OCI-LY1 (cell line): ENCODE measurements around the gene FAM50B.

Source experiments
- H2AFZ ChIP-seq: fragments of 200-600 bp; sonication (generic), shearing (Covaris generic); 2 replicates; pipeline ENCODE4 v1.6.0; 2014; ENCODE audit warnings: antibody characterized with exemption, mild to moderate bottlenecking, low read length
- H3F3A ChIP-seq: fragments of 200-600 bp; sonication (generic), shearing (Covaris generic); 2 replicates; pipeline ENCODE4 v1.6.0; 2014; ENCODE audit warnings: mild to moderate bottlenecking, antibody characterized with exemption, low read length, moderate library complexity; ENCODE audit not compliant: insufficient read depth
- H3K27ac ChIP-seq: fragments of 200-600 bp; sonication (generic); 2 replicates; pipeline ENCODE4 v1.5.1; 2014; ENCODE audit warnings: low read length, mixed run types, mild to moderate bottlenecking, low read depth; ENCODE audit not compliant: poor library complexity, severe bottlenecking
- H3K27me3 ChIP-seq: fragments of 200-600 bp; sonication (generic); 2 replicates; pipeline ENCODE4 v1.6.0; 2014; ENCODE audit warnings: antibody characterized with exemption, mild to moderate bottlenecking, low read length, moderate library complexity; ENCODE audit not compliant: insufficient read depth
- H3K36me3 ChIP-seq: fragments of 200-600 bp; sonication (generic); 2 replicates; pipeline ENCODE4 v1.6.1; 2014; ENCODE audit warnings: mild to moderate bottlenecking, antibody characterized with exemption, low read length, moderate library complexity, mixed read lengths; ENCODE audit not compliant: insufficient read depth
- H3K4me1 ChIP-seq: fragments of 200-600 bp; sonication (generic); 2 replicates; pipeline ENCODE4 v1.5.1; 2014; ENCODE audit warnings: mild to moderate bottlenecking, low read length, moderate library complexity; ENCODE audit not compliant: insufficient read depth, severe bottlenecking
- H3K4me2 ChIP-seq: fragments of 200-600 bp; sonication (generic), shearing (Covaris generic); 2 replicates; pipeline ENCODE4 v1.6.1; 2014; ENCODE audit warnings: low read length
- H3K4me3 ChIP-seq: fragments of 200-600 bp; sonication (generic); 2 replicates; pipeline ENCODE4 v1.5.1; 2014; ENCODE audit warnings: low read length, low read depth, mild to moderate bottlenecking, mixed read lengths; ENCODE audit not compliant: poor library complexity, severe bottlenecking
- H3K79me2 ChIP-seq: fragments of 200-600 bp; shearing (Covaris generic); 2 replicates; pipeline ENCODE4 v1.6.1; 2016; ENCODE audit warnings: mixed run types, low read length, mixed read lengths; ENCODE audit not compliant: insufficient read depth
- H3K9ac ChIP-seq: fragments of 200-600 bp; sonication (generic), shearing (Covaris generic); 2 replicates; pipeline ENCODE4 v1.6.1; 2014; ENCODE audit warnings: mild to moderate bottlenecking, low read length, mixed read lengths
- H3K9me2 ChIP-seq: fragments of 200-600 bp; sonication (generic), shearing (Covaris generic); 2 replicates; pipeline ENCODE4 v1.6.1; 2014; ENCODE audit warnings: low read depth, mild to moderate bottlenecking, low read length, mixed read lengths
- H3K9me3 ChIP-seq: fragments of 200-600 bp; shearing (Covaris generic); 2 replicates; pipeline ENCODE4 v1.6.1; 2014; ENCODE audit warnings: low read length, mixed read lengths
- H4K20me1 ChIP-seq: fragments of 200-600 bp; sonication (generic), shearing (Covaris generic); 2 replicates; pipeline ENCODE4 v1.6.0; 2016; ENCODE audit warnings: mild to moderate bottlenecking, low read length; ENCODE audit not compliant: insufficient read depth
- CTCF ChIP-seq: fragments of 200-600 bp; sonication (generic), shearing (Covaris generic); IDR thresholded peaks from 2 replicates; pipeline ENCODE4 v1.5.1; 2017; ENCODE audit warnings: mild to moderate bottlenecking, antibody characterized with exemption, low read length, moderate library complexity, mixed read lengths
- EZH2 ChIP-seq: fragments of 200-600 bp; sonication (generic), shearing (Covaris generic); IDR thresholded peaks from 2 replicates; pipeline ENCODE4 v1.8.0; 2017; ENCODE audit warnings: borderline replicate concordance, mixed run types, mild to moderate bottlenecking, antibody characterized with exemption, low read length, moderate library complexity, mixed read lengths

FAM50B gene

GRCh38 chr6:3835055-3835731 lies 14.0 kb upstream of the FAM50B start:
- no peaks in the 10 kb centered on the region for H4K20me1 ChIP-seq

DNA sequence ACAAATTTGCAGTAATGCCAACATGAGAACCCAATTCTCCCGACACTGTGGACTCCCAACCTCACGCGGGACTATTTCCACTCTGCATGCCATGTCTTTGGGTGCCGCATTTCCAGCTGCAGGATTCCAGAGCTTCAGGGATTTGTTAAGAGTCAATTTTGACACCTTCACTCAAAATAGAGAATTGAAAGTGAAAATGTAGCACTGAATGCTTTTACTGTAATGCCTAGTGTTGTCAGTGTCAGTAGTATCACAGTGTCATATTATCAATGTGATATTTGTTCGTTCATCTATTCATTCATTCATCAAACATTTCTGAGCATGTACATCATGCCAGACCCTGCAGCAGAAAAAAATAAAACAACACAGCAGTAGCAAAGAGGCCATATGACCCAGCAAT lies 13.4 kb upstream of the FAM50B start:
- Histone ChIP-seq H3K9ac (no peak overlapping the region), H3K4me2 (no peak overlapping the region), H3K36me3 (no peaks in the 10 kb centered on the region), H3K9me3 (no peaks in the 10 kb centered on the region), H3K9me2 (no peaks in the 10 kb centered on the region), H3K79me2 (no peaks in the 10 kb centered on the region), H2AFZ (no peak overlapping the region), H3K27ac (no peak overlapping the region), H4K20me1 (no peaks in the 10 kb centered on the region), H3K27me3 (no peaks in the 10 kb centered on the region), H3F3A (no peaks in the 10 kb centered on the region), H3K4me1 (no peaks in the 10 kb centered on the region), H3K4me3 (no peak overlapping the region)
- no peak for TF ChIP-seq EZH2
- no peak for TF ChIP-seq CTCF

More at GRCh38 chr6:3835055-3835731, 14.0 kb upstream of the FAM50B start:
- Histone ChIP-seq H3K27ac (no peak overlapping the region), H3F3A (no peaks in the 10 kb centered on the region), H3K4me2 (no peak overlapping the region), H3K79me2 (no peaks in the 10 kb centered on the region), H3K9me3 (no peaks in the 10 kb centered on the region), H3K4me1 (no peaks in the 10 kb centered on the region), H3K9ac (no peak overlapping the region), H3K4me3 (no peak overlapping the region), H2AFZ (no peak overlapping the region), H3K36me3 (no peaks in the 10 kb centered on the region), H3K27me3 (no peaks in the 10 kb centered on the region), H3K9me2 (no peaks in the 10 kb centered on the region)
- no peak for TF ChIP-seq EZH2
- TF ChIP-seq CTCF, result no peak

GRCh38 chr6:3836566-3836965 lies 12.6 kb upstream of the FAM50B start:
- Histone ChIP-seq H2AFZ (no peak overlapping the region), H4K20me1 (no peaks in the 10 kb centered on the region), H3K4me1 (no peaks in the 10 kb centered on the region), H3K4me3 (no peak overlapping the region), H3K79me2 (no peaks in the 10 kb centered on the region), H3K9me2 (no peaks in the 10 kb centered on the region), H3K9me3 (no peaks in the 10 kb centered on the region), H3K9ac (no peak overlapping the region), H3K27me3 (no peaks in the 10 kb centered on the region), H3K36me3 (no peaks in the 10 kb centered on the region), H3K27ac (no peak overlapping the region), H3F3A (no peaks in the 10 kb centered on the region), H3K4me2 (no peak overlapping the region)
- no peak for TF ChIP-seq EZH2
- TF ChIP-seq CTCF, result no peak
